GM21367 (cell line): ENCODE data around the gene BPNT1.
A peak's percentile ranks its signal among the peaks of the same experiment; 100 is the strongest.
"Not testable (repeated sequence)": the region's sequence is repeated elsewhere in the genome, so short reads cannot be mapped to it uniquely, and the experiment has no call there.

Source experiments
- ATAC-seq: cut with Tn5 transposase; IDR thresholded peaks from one replicate; pipeline ENCODE4 v1.9.1; 2021; ENCODE audit not compliant: unreplicated experiment

BPNT1 gene

GRCh38 chr1:220089650-220090556, at the start of gene BPNT1:
TSS of gene BPNT1 (minus strand) at chr1:220089788. CDS start at chr1:220079846, 9,942 bp downstream.
- ATAC-seq, result peak; percentile 65

DNA sequence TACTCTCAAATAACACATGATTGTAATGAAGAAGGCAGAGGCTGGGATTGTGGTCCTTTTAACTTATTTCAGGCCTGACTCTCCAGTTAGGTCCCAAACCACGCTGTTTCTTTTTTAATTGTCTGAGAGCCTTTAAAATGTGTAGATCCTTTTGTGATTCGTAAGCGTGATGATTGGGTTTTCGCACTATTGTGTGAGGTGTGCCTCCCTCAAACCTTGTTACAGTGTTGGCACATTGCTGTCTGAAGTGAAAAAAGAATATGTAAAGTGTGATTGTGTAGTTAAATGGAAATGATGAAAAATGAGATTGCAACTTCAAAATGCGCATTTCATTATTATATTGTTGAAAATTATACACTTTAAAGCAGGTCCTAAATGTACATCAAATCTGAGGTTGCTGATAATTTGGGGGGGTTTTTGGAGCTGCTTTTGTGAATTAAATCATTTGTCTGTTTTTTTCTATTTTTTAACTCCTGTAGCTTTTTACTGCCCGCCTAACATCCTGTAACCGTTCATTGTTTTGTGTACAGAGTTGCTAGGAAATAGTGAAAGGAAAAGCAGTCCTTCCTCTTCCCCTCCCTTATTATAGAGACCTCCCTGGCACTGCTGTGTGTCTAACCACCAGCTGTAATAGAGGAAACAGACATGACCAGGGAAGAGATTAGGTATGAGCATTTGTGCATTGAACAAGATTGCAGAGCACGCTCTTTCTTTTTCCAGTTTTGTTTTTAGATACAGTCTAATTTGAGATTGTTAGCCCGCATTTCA, 47.6 kb upstream of the BPNT1 start:
- no peak for ATAC-seq

DNA sequence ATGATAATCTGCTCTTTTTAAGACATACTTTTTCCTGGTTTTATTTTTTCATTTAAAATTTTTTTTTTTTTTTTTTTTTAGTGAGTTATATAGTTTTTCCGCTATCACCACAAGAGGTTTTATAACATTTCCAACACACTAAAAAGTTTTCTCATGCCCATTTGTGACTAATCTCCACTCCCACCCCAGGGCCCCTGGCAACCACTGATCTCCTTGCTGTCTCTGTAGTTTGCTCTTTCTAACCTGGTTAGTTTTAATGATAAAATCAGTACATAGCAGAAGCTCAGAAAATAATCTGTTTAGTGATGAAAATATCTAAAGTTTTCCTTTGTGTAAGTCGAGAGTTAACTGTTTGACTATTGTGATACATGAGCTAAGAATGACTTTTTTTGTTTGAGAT, 46.2 kb upstream of the BPNT1 start:
- no peak for ATAC-seq

DNA sequence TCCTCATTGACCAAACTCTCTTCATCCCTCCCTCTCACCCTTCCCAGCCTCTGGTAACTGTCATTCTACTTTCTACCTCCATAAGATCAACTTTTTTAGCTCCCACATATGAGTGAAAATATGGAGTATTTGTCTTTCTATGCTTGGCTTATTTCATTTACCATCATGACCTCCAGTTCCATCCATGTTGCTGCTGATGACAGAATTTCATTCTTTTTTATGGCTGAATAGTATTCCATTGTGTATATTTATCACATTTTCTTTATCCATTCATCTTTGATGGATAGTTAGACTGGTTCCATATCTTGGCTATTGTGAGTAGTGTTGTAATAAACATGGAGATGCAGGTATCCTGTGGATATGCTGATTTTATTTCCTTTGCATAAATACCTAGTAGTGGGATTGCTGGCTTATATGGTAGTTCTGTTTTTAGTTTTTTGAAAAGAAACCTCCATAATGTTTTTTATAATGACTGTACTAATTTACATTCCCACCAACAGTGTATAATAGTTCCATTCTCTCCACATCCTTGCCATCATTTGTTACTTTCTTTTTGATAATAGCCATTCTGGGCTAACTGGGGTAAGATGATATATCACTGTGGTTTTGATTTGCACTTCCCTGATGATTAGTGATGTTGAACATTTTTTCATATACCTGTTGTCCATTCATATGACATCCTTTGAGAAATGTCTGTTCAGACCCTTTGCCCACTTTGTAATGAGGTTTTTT, 40.1 kb upstream of the BPNT1 start:
- no peak for ATAC-seq

DNA sequence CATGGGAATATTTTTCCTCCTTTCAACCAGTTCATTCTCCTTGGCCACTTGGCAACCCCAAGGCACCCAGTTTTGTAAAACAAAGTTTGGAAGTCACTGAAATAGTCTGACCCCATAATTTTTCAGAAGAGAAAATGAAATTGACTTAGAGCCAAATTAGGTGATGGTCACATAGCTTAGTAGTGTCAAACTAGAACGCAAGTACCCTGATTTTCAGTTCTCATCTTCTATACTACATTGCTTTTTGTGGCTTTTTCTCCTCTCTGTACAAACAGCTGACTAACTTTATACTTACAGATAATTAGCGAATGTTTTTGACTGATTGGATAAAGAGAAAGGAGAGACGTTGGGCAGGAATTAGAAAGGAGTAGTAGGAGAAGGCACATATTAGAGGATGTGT, 37.5 kb upstream of the BPNT1 start:
- no peak for ATAC-seq

- no peak for ATAC-seq
These were observed 35.0 kb upstream of the BPNT1 start for GRCh38 chr1:220124542-220124941.

DNA sequence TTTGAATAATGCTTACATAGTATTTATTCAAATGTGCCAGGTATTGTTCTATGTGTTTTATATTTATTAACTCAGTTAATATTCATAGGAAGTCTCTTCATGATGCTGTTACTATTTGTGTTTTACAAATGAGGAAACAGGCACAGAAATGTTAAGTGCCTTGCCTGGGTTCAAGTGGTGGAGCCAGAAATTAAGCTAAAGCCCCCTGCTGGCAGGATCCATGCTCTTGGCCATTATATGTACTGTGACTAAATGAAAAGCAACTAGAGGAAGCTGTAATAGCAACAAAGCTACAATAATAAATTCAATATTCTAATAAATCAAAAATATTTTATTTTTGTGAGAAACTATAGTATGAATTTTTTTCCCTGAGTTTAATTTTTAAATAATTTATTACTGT, 34.3 kb upstream of the BPNT1 start:
- ATAC-seq, result no peak

DNA sequence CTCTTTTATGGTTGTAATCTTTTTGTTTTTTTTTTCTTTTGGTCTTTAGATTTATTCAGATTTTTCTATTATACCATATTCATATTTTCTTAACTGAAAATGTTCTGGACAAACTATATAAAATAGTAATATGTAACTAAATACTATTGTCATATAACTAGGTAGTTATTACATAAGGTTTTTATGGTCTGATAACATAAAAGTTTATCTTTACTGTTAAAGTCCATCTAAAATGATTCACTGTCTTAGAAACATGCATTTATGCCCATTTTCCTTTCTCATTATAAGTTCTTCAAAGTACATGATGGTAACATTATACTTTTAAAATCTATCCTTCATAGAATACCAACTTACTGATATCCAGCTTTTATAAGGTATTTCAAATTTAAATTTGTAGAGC, 33.5 kb upstream of the BPNT1 start:
- no peak for ATAC-seq

GRCh38 chr1:220121791-220122530, 32.4 kb upstream of the BPNT1 start:
- no peak for ATAC-seq

GRCh38 chr1:220119043-220119512, 29.5 kb upstream of the BPNT1 start:
- no peak for ATAC-seq

GRCh38 chr1:220113136-220113695, 23.6 kb upstream of the BPNT1 start:
- no peak for ATAC-seq

DNA sequence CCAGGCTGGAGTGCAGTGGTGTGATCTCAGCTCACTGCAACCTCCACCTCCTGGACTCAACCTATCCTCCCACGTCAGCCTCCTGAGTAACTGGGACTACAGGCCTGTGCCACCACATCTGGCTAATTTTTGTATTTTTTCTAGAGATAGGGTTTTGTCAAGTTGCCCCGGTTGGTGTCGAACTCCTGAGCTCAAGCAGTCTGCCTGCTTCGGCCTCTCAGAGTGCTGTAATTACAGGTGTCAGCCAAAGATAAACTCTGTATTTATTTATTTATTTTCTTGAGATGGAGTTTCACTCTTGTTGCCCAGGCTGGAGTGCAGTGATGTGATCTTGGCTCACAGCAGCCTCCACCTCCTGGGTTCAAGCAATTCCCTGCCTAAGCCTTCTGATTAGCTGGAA, 23.0 kb upstream of the BPNT1 start:
- not testable (repeated sequence) for ATAC-seq

DNA sequence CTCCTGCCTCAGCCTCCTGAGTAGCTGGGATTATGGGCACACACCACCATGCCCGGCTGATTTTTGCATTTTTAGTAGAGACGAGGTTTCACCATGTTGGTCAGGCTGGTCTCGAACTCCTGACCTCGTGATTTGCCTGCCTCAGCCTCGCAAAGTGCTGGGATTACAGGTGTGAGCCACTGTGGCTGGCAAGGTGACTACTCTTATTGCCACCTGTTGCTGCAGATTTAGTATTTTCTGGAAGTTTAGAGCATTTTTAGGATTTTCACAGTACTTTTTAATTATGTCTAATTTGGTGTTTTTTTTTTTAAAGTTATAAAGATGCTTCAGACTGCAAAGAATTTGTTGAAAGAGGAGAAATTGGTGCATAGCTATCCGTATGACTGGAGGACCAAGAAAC, 20.9 kb upstream of the BPNT1 start:
- ATAC-seq, result not testable (repeated sequence)

DNA sequence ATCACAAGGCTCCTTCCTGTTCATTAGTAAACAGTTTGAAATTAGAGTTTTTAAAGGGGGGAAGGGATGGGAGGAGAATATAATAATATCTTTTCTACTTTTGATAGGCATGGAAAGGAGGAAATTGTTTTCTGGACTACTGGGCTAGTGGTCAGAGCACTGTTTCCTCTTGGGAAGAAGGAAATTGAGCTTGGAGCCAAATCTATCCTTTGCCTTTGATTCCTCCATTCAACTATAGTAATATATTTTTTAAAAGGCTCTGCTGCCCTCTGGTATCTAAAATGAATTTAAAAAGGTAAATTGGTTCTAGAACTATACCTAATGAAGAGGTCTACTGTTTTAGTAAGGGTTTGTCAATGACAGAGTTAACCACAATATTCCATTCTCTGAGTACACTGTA, 10.2 kb upstream of the BPNT1 start:
- ATAC-seq, result no peak

DNA sequence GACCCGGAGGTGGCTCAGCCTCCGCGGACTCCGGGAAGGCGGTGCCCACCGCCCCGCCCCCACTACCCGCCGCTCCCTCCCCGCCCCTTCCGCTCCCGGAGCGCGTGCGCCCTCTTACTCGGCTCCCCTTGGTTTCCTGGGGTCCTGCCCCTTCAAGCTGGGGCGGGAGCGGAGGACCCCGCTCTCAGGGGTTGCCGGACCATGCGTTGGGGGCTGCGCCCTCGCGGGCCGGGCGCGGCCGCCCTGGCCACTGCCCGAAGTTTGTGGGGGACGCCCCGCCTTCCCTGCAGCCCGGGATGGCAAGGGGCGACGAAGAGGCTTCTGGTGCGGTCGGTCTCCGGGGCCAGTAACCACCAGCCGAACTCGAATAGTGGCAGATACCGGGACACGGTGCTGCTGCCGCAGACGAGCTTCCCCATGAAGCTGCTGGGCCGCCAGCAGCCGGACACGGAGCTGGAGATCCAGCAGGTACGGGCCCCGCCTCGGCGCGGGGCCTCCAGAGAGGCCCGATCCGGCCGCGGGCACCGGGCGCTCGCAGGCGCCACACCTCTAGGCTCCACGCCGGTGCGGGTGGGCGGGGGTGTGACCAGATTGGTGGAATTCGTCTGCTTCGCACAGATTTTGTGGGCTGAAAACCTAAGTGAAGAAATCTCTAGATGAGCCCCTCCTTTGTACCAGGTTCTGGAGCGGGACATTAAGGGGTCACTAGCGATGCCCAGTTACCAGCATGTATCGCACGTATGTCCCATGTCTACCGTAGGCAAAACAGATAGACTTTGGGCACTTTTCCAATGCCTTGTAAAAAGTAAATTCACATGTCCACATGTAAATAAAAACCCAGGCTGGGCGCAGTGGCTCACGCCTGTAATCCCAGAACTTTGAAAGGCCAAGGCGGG, 4.7 kb upstream of the BPNT1 start, which contains the start of gene IARS2:
IARS2 (plus strand) TSS at position 117 of the 896 bp plus-strand sequence; CDS start at position 202, 85 bp downstream.
- peak; percentile 48 for ATAC-seq

DNA sequence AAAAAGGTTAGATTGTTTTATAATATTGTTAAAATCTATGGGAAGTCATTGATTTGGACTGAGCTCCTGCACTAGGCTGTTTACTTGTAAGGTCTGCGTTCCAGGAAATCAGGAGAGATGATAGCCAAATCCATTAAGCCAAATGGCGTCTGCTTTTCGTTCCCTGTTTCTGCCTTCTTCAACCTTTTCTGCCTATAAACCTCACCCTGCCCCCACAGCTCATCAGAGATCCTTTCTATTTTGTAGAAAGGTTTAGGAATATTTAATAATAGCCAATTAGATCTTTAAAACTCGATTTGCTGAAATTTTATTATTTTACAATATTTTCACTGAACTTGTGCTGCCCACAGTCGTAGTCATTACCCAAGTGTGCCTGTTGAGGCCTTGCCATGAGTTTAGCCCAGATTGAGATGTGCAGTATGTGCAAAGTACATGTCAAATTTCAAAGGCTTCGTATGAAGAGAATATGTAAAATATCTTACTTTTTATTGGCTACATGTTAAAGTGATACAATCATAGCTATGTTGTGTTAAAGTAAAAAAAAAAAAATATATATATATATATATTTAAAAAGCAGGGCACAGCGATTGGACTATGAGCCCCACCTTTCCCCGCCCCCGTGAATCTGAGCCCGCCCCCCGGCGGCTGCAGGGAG, 3.9 kb upstream of the BPNT1 start:
- peak; percentile 10 for ATAC-seq

GRCh38 chr1:220092694-220093093, 3.1 kb upstream of the BPNT1 start:
- no peak for ATAC-seq

- ATAC-seq, result peak; percentile 41
These were observed 3.3 kb downstream of the BPNT1 start for GRCh38 chr1:220086261-220086686.

DNA sequence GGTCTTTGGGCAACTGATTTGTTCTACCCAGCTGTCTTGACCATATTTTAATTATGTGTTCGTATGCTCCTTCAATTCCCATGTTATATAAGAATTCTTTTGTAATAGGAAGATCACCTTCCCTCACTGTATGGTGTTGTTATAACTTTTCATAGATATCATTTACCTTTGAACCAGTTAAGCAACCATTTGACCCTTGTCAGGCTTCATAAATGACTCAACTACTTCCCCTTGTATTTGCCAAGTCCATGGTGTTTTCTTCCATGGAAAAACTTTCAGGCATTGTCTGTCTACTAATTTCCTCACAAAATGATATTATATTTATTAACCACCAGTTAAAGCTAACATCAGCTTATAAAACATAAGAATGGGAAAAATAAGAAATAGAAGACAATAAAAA, 5.1 kb downstream of the BPNT1 start:
- ATAC-seq, result no peak
